Neuron (in vitro differentiated cells): ENCODE data around the gene SPRED2.

Experiments used
- H2AFZ ChIP-seq: one replicate; pipeline ENCODE4 v1.6.1; 2013; ENCODE audit warnings: low read depth, mild to moderate bottlenecking, inconsistent platforms, low read length, moderate library complexity
- H3K27me3 ChIP-seq: one replicate; pipeline ENCODE4 v1.6.1; 2013; ENCODE audit warnings: low read length; ENCODE audit not compliant: insufficient read depth
- H3K36me3 ChIP-seq: one replicate; pipeline ENCODE4 v1.6.1; 2013; ENCODE audit warnings: low read length; ENCODE audit not compliant: insufficient read depth
- H3K4me1 ChIP-seq: one replicate; pipeline ENCODE4 v1.6.1; 2013; ENCODE audit warnings: low read length; ENCODE audit not compliant: insufficient read depth
- H3K4me3 ChIP-seq: 2 replicates; pipeline ENCODE4 v1.5.1; 2013; ENCODE audit warnings: mild to moderate bottlenecking, low read length, moderate library complexity
- H3K9me3 ChIP-seq: one replicate; pipeline ENCODE4 v1.6.1; 2013; ENCODE audit warnings: low read length

SPRED2 gene

GRCh38 chr2:65436169-65436823, 3.9 kb upstream of the SPRED2 start:
- peak overlapping the region; percentile 90 for H2AFZ ChIP-seq
- no peaks in the 10 kb centered on the region for H3K9me3 ChIP-seq
- H3K27me3 ChIP-seq = no peaks in the 10 kb centered on the region

GRCh38 chr2:65435625-65436168, 3.3 kb upstream of the SPRED2 start:
- H3K4me3 ChIP-seq = peak overlapping the region; percentile 67
- H2AFZ ChIP-seq = peak overlapping the region; percentile 90
- H3K9me3 ChIP-seq = no peaks in the 10 kb centered on the region
- no peaks in the 10 kb centered on the region for H3K27me3 ChIP-seq
- no peaks in the 10 kb centered on the region for H3K36me3 ChIP-seq
- peaks cover 41% of the 10 kb centered on the region for H3K4me1 ChIP-seq

More at GRCh38 chr2:65436169-65436823, 3.9 kb upstream of the SPRED2 start:
- Histone ChIP-seq H3K4me3 (peak overlapping the region; percentile 67), H3K4me1 (peaks cover 41% of the 10 kb centered on the region), H3K36me3 (no peaks in the 10 kb centered on the region)

- H3K4me1 ChIP-seq = peaks cover 48% of the 10 kb centered on the region
- no peak overlapping the region for H2AFZ ChIP-seq
- H3K9me3 ChIP-seq = no peaks in the 10 kb centered on the region
- no peaks in the 10 kb centered on the region for H3K27me3 ChIP-seq
- H3K36me3 ChIP-seq = no peaks in the 10 kb centered on the region
- H3K4me3 ChIP-seq = peak overlapping the region; percentile 67
Observed at GRCh38 chr2:65434592-65435241, 2.3 kb upstream of the SPRED2 start.

- H3K9me3 ChIP-seq = no peaks in the 10 kb centered on the region
- peaks cover 40% of the 10 kb centered on the region for H3K4me1 ChIP-seq
- H3K4me3 ChIP-seq = peak overlapping the region; percentile 87
- no peaks in the 10 kb centered on the region for H3K36me3 ChIP-seq
- peak overlapping the region; percentile 87 for H2AFZ ChIP-seq
- no peaks in the 10 kb centered on the region for H3K27me3 ChIP-seq
Observed at GRCh38 chr2:65431421-65432226, 775 bp downstream of the SPRED2 start.

- peak overlapping the region; percentile 87 for H3K4me3 ChIP-seq
- H3K36me3 ChIP-seq = no peaks in the 10 kb centered on the region
- no peaks in the 10 kb centered on the region for H3K27me3 ChIP-seq
- peaks cover 40% of the 10 kb centered on the region for H3K4me1 ChIP-seq
- peak overlapping the region; percentile 87 for H2AFZ ChIP-seq
- no peaks in the 10 kb centered on the region for H3K9me3 ChIP-seq
Observed at GRCh38 chr2:65430603-65431420, 1.6 kb downstream of the SPRED2 start.

- Histone ChIP-seq H3K27me3 (no peaks in the 10 kb centered on the region), H2AFZ (no peak overlapping the region), H3K4me1 (peaks cover 35% of the 10 kb centered on the region), H3K9me3 (no peaks in the 10 kb centered on the region), H3K36me3 (no peaks in the 10 kb centered on the region), H3K4me3 (peak overlapping the region; percentile 87)
Observed at GRCh38 chr2:65429786-65430602, 2.4 kb downstream of the SPRED2 start.

- no peaks in the 10 kb centered on the region for H3K36me3 ChIP-seq
- no peaks in the 10 kb centered on the region for H3K9me3 ChIP-seq
- H3K4me1 ChIP-seq = peaks cover 29% of the 10 kb centered on the region
- H3K4me3 ChIP-seq = no peak overlapping the region
- H3K27me3 ChIP-seq = no peaks in the 10 kb centered on the region
- H2AFZ ChIP-seq = no peak overlapping the region
Observed at GRCh38 chr2:65427532-65427931, 4.9 kb downstream of the SPRED2 start.

GRCh38 chr2:65425276-65425675, 7.1 kb downstream of the SPRED2 start:
- no peaks in the 10 kb centered on the region for H3K27me3 ChIP-seq
- H3K4me1 ChIP-seq = peaks cover 30% of the 10 kb centered on the region
- H3K36me3 ChIP-seq = no peaks in the 10 kb centered on the region
- H3K9me3 ChIP-seq = no peaks in the 10 kb centered on the region
- H3K4me3 ChIP-seq = no peak overlapping the region
- no peak overlapping the region for H2AFZ ChIP-seq

GRCh38 chr2:65424391-65424790, 8.0 kb downstream of the SPRED2 start:
- no peaks in the 10 kb centered on the region for H3K36me3 ChIP-seq
- no peak overlapping the region for H3K4me3 ChIP-seq
- H3K4me1 ChIP-seq = peaks cover 21% of the 10 kb centered on the region
- no peak overlapping the region for H2AFZ ChIP-seq
- H3K27me3 ChIP-seq = no peaks in the 10 kb centered on the region
- no peaks in the 10 kb centered on the region for H3K9me3 ChIP-seq

- no peaks in the 10 kb centered on the region for H3K36me3 ChIP-seq
- no peak overlapping the region for H3K4me3 ChIP-seq
- H3K4me1 ChIP-seq = peaks cover 3% of the 10 kb centered on the region
- no peak overlapping the region for H2AFZ ChIP-seq
- no peaks in the 10 kb centered on the region for H3K9me3 ChIP-seq
- no peaks in the 10 kb centered on the region for H3K27me3 ChIP-seq
Observed at GRCh38 chr2:65421432-65421748, 11.0 kb downstream of the SPRED2 start.

- Histone ChIP-seq H3K4me1 (peaks cover 3% of the 10 kb centered on the region), H3K9me3 (no peaks in the 10 kb centered on the region), H3K4me3 (no peak overlapping the region), H3K27me3 (no peaks in the 10 kb centered on the region), H2AFZ (no peak overlapping the region), H3K36me3 (no peaks in the 10 kb centered on the region)
Observed at GRCh38 chr2:65420712-65421431, 11.5 kb downstream of the SPRED2 start.
